ENCODE measurements around the gene CFAP69.
A peak's percentile ranks its signal among the peaks of the same experiment; 100 is the strongest.

The CFAP69 gene

GRCh38 chr7:90238583-90238982 is 6.4 kb upstream of the CFAP69 start:
- TF ChIP-seq CTCF (IDR thresholded peaks at IDR 0.05; ENCODE audit: control insufficient read depth, insufficient read depth, low read depth, low read length, missing control alignments): no peak
- H3K4me3 ChIP-seq (ENCODE audit: control insufficient read depth, low read depth, low read length): no peak overlapping the region
- DNase-seq (ENCODE audit: low read depth): no peak

GRCh38 chr7:90239050-90239449 is 5.9 kb upstream of the CFAP69 start:
- no peak for DNase-seq (ENCODE audit: low read depth)
- no peak overlapping the region for H3K4me3 ChIP-seq (ENCODE audit: control insufficient read depth, low read depth, low read length)
- no peak for TF ChIP-seq CTCF (IDR thresholded peaks at IDR 0.05; ENCODE audit: control insufficient read depth, insufficient read depth, low read depth, low read length, missing control alignments)

- H3K4me3 ChIP-seq (ENCODE audit: control insufficient read depth, low read depth, low read length): no peak overlapping the region
- no peak for DNase-seq (ENCODE audit: low read depth)
- TF ChIP-seq CTCF (IDR thresholded peaks at IDR 0.05; ENCODE audit: control insufficient read depth, insufficient read depth, low read depth, low read length, missing control alignments): no peak
These were observed 5.2 kb upstream of the CFAP69 start for GRCh38 chr7:90239625-90240228.

- DNase-seq (ENCODE audit: low read depth): no peak
- no peak for TF ChIP-seq CTCF (IDR thresholded peaks at IDR 0.05; ENCODE audit: control insufficient read depth, insufficient read depth, low read depth, low read length, missing control alignments)
- H3K4me3 ChIP-seq (ENCODE audit: control insufficient read depth, low read depth, low read length): no peak overlapping the region
These were observed 2.4 kb upstream of the CFAP69 start for GRCh38 chr7:90242369-90243168.

- DNase-seq (ENCODE audit: low read depth): no peak
- no peak overlapping the region for H3K4me3 ChIP-seq (ENCODE audit: control insufficient read depth, low read depth, low read length)
- TF ChIP-seq CTCF (IDR thresholded peaks at IDR 0.05; ENCODE audit: control insufficient read depth, insufficient read depth, low read depth, low read length, missing control alignments): no peak
These were observed 1.4 kb upstream of the CFAP69 start for GRCh38 chr7:90243556-90243955.

DNA sequence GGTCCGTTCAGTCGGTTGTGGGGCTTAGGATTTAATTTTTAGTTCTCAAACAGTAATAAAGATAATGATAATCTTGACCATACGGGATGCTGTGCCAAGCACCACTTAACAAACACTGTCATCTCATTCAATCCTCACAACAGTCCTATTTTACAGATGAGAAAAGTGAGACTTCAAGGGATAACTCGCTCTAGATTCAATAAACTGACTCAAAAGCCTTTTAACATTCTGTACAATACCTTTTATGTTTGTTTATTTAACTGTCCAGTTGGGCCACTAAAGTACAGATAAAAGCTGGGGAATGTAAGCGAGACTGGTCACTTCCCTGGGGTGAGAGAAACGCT is 437 bp upstream of the CFAP69 start:
- no peak for TF ChIP-seq CTCF (IDR thresholded peaks at IDR 0.05; ENCODE audit: control insufficient read depth, insufficient read depth, low read depth, low read length, missing control alignments)
- DNase-seq (ENCODE audit: low read depth): no peak
- peak overlapping the region; percentile 96 for H3K4me3 ChIP-seq (ENCODE audit: control insufficient read depth, low read depth, low read length)

Measured in AG09309 (cell line).